Measurements from ENCODE around the gene LCE1E.

DNA sequence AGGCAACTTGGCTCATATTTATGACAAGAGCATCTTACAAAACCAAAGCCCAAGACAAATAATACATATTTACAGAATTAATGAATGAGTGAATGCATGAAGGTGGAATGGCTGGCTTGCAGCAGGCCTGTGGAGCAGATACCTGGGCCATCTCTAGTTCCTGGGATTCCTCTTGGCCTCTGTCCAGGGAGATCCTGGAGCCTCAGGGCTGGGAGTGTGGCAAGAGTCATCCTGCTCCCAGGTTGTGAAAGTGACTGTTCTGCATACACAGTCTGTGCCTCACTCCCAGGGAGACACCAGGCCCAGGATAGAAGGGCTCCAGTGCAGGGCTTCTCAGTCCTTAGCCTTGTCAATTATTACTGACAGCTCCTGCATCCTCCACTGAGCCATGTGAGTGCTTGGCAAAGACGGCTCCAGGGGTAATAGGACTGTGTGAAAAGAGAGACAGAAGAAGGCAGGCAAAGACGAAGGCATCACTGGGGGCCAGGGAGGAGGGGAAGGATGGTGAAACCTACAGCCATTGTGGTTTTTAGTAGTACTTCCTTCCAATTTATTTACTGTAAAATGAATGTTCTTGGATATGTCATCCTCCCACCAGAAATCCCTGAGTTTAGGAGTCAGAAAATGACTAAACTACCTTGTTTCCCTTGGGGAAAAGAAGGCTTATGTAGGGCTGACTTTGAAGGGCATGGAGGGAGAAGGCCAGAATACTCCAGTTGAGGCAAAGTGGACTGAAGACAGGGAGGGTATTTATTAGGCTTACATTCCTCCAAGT lies 42.5 kb upstream of the LCE1E start:
- TF ChIP-seq, protein P1, sequence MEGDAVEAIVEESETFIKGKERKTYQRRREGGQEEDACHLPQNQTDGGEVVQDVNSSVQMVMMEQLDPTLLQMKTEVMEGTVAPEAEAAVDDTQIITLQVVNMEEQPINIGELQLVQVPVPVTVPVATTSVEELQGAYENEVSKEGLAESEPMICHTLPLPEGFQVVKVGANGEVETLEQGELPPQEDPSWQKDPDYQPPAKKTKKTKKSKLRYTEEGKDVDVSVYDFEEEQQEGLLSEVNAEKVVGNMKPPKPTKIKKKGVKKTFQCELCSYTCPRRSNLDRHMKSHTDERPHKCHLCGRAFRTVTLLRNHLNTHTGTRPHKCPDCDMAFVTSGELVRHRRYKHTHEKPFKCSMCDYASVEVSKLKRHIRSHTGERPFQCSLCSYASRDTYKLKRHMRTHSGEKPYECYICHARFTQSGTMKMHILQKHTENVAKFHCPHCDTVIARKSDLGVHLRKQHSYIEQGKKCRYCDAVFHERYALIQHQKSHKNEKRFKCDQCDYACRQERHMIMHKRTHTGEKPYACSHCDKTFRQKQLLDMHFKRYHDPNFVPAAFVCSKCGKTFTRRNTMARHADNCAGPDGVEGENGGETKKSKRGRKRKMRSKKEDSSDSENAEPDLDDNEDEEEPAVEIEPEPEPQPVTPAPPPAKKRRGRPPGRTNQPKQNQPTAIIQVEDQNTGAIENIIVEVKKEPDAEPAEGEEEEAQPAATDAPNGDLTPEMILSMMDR (IDR thresholded peaks at IDR 0.05) = no peak
- TF ChIP-seq ZFX (IDR thresholded peaks at IDR 0.05; ENCODE audit: borderline replicate concordance) = no peak
